ENCODE data around the gene COX4I1.

DNA sequence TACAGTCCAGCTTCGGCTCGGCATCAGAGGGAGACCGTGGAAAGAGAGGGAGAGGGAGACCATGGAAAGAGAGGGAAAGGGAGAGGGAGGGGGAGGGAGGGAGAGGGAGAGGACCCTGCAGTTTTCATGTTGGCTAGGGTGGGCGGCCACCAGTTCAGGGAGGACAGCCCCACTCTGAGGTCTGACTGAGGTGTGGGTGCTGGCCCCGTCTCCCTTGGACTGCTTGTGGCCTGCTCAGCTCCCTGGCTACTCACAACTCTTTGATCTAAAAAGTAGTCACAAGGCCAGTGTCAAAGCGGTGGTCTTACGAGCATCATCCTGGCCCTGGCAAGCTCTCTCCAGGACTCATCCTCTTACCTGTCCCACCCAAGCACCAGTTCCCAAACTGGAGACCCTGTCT is 9.4 kb downstream of the COX4I1 start:
- TF ChIP-seq ZBTB11 (tag by site-specific recombination; conservative IDR thresholded peaks at IDR 0.05; ENCODE audit: low read depth) = no peak
- TF ChIP-seq ZNF175 (tag by site-specific recombination; IDR thresholded peaks at IDR 0.05) = no peak
- TF ChIP-seq, protein P1, sequence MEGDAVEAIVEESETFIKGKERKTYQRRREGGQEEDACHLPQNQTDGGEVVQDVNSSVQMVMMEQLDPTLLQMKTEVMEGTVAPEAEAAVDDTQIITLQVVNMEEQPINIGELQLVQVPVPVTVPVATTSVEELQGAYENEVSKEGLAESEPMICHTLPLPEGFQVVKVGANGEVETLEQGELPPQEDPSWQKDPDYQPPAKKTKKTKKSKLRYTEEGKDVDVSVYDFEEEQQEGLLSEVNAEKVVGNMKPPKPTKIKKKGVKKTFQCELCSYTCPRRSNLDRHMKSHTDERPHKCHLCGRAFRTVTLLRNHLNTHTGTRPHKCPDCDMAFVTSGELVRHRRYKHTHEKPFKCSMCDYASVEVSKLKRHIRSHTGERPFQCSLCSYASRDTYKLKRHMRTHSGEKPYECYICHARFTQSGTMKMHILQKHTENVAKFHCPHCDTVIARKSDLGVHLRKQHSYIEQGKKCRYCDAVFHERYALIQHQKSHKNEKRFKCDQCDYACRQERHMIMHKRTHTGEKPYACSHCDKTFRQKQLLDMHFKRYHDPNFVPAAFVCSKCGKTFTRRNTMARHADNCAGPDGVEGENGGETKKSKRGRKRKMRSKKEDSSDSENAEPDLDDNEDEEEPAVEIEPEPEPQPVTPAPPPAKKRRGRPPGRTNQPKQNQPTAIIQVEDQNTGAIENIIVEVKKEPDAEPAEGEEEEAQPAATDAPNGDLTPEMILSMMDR (tag by site-specific recombination; IDR thresholded peaks at IDR 0.05) = no peak
- no peak for TF ChIP-seq ZNF701 (tag by site-specific recombination; IDR thresholded peaks at IDR 0.05)
